NCI-H748 (cell line): Measurements from ENCODE around the gene PSMB2.

ENCODE experiments used
- DNase-seq: peaks from one replicate; lab custom pipeline; 2025; ENCODE audit not compliant: unreplicated experiment; lab: John Stamatoyannopoulos, UW

PSMB2 gene

GRCh38 chr1:35557611-35558373 lies 83.5 kb downstream of the PSMB2 start, which contains the start of gene NCDN:
NCDN (plus strand) TSS chr1:35557799; CDS start chr1:35558191, 392 bp downstream.
- DNase-seq: peak; percentile 95

DNA sequence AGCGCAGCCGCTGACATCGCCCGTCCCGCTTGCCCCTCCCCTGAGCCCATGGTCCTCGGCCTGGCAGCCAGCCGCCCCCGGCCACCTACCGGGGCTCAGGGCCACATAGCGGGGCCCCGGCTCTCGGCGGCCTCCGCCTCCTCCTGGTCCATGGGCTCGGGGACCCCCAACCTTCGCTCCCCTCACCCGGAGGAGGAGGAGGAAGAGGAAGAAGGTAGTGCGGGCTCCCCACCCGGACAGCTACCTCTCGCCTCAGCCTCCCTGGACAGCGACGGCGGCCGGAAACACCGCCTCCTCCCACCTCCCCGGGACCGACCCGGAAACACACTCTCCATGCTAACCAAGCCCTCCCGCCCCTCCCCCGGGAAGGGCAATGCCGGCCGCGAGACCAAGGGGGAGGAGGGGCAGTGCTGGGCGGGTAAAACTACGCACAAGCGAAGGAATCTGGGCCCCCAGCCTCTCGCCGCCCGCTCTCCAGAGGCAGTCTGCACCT lies 84.2 kb downstream of the PSMB2 start, which contains the start of gene KIAA0319L:
Gene KIAA0319L, minus strand, starts transcription at position 286 of the 493 bp plus-strand sequence. CDS start 2,912 bp downstream, outside the sequence.
- DNase-seq: peak; percentile 80

GRCh38 chr1:35556484-35557117 lies 84.7 kb downstream of the PSMB2 start:
- peak; percentile 47 for DNase-seq

GRCh38 chr1:35555601-35556477 lies 85.5 kb downstream of the PSMB2 start:
- peak; percentile 92 for DNase-seq

DNA sequence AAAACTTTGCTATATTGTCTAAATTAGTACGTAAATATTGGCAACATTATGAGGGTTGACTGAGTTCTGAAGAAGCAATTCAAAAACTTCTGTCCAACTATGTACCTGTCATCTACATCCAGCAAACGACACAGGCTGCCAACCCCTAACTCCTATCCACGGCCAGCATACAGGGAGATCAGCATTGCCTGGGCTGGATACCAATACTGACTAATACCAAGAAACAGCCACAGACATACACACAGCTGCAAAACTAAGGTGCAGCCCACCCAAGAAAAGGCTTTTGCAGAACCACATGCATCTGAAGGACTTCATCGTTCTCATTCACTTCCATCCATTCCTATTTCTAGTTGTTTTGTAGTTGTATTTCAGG lies 86.1 kb downstream of the PSMB2 start:
- no peak for DNase-seq

- DNase-seq: no peak
These were observed 86.8 kb downstream of the PSMB2 start for GRCh38 chr1:35554266-35555211.

GRCh38 chr1:35553851-35554250 lies 87.5 kb downstream of the PSMB2 start:
- no peak for DNase-seq
